ENCODE data around the gene PTCD2. TPM values are rescaled to one million over a fixed set of nuclear protein-coding genes. Genes with fewer than 3 reads are reported as not detected.

The PTCD2 gene
- total RNA-seq, 1 donor from 2014 or later: 6.9 TPM

DNA sequence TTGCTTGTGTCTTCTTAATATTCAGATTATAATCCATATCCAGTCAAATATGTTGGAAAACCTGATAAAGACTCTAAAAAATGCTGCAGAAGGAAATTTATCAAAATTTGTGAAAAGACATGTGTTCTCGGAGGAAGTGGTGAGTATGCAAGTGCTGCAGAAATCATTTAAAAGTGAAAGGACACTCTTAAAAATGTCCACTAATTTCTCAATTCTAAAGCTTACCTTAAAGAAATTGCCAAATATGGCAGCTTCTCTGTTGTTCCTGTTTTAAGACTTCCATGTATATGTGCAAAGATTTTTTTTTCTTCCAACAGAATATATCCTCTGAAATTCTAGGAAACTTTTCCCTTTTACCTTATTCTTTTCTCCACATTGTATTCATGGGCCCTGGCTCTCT lies 32.4 kb downstream of the PTCD2 start:
- TF ChIP-seq POLR2A (IDR thresholded peaks at IDR 0.05) (no peak), POLR2AphosphoS5 (IDR thresholded peaks at IDR 0.05; ENCODE audit: insufficient read depth in 1 of 2, low read depth in 1 of 2) (no peak)
- TF ChIP-seq, protein P1, sequence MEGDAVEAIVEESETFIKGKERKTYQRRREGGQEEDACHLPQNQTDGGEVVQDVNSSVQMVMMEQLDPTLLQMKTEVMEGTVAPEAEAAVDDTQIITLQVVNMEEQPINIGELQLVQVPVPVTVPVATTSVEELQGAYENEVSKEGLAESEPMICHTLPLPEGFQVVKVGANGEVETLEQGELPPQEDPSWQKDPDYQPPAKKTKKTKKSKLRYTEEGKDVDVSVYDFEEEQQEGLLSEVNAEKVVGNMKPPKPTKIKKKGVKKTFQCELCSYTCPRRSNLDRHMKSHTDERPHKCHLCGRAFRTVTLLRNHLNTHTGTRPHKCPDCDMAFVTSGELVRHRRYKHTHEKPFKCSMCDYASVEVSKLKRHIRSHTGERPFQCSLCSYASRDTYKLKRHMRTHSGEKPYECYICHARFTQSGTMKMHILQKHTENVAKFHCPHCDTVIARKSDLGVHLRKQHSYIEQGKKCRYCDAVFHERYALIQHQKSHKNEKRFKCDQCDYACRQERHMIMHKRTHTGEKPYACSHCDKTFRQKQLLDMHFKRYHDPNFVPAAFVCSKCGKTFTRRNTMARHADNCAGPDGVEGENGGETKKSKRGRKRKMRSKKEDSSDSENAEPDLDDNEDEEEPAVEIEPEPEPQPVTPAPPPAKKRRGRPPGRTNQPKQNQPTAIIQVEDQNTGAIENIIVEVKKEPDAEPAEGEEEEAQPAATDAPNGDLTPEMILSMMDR (IDR thresholded peaks at IDR 0.05): no peak
- H3K4me1 ChIP-seq: no peaks in the 10 kb centered on the region
- no peaks in the 10 kb centered on the region for H3K9me3 ChIP-seq
- intact Hi-C loops (cut with DNase I): no loop called here
- H3K27me3 ChIP-seq: no peaks in the 10 kb centered on the region
- no peaks in the 10 kb centered on the region for H3K36me3 ChIP-seq
- DNase-seq (ENCODE audit: extremely low spot score in 2 of 2): no peak
- no peak overlapping the region for H3K27ac ChIP-seq
- H3K4me3 ChIP-seq: no peak overlapping the region

DNA sequence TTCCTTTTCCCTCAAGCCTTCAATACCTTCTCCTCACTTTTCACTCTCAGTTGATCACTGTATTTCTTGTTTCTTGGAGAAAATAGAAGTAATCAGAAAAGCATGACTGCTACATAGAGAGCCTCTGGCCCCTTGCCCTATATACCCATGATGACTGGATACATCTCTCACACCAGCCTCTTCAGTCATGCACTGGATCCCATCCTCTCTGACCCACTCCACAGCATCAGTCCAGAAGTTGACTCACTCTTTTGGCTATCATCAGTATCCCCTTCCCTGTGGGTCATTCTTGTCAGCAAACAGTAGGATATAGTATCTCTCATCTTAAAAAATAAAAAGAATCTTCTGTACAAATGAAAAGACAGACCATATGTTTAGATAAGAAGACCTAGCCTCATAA lies 32.9 kb downstream of the PTCD2 start:
- no peak overlapping the region for H3K4me3 ChIP-seq
- H3K9me3 ChIP-seq: no peaks in the 10 kb centered on the region
- intact Hi-C loops (cut with DNase I): no loop called here
- H3K27ac ChIP-seq: no peak overlapping the region
- DNase-seq (ENCODE audit: extremely low spot score in 2 of 2): no peak
- no peak for TF ChIP-seq POLR2A (IDR thresholded peaks at IDR 0.05)
- TF ChIP-seq POLR2AphosphoS5 (IDR thresholded peaks at IDR 0.05; ENCODE audit: insufficient read depth in 1 of 2, low read depth in 1 of 2): no peak
- TF ChIP-seq, protein P1 (IDR thresholded peaks at IDR 0.05): no peak
- H3K4me1 ChIP-seq: no peaks in the 10 kb centered on the region
- no peaks in the 10 kb centered on the region for H3K27me3 ChIP-seq
- H3K36me3 ChIP-seq: no peaks in the 10 kb centered on the region

DNA sequence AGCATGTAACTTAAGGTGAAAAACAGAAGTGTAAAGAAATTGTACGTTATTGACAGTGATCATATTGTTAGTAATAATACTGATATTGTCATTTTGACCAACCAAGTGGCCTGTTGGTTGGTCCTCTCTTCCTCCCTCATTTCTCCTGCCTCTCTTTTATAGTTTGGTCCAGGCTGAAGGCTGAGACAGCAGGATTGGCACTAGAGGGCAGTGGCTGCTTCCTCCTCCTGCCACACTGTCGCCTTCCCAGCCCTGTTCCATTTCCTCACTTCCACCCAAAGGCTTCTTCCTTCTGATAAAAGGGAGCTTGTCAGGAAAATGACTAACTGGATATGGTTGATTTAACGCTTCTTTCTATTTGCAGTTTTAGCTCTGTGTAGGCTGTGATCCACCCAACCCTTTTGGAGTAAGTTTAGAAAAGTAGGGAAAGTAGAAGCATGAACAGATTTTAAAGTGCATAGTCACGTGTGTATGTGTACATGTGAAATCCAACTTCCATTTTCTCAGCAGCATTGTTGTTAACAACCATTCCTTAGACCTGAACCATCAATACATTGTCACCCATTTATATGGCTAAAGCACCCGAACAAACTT lies 35.6 kb downstream of the PTCD2 start:
- intact Hi-C loops (cut with DNase I): no loop called here
- no peaks in the 10 kb centered on the region for H3K27me3 ChIP-seq
- H3K9me3 ChIP-seq: no peaks in the 10 kb centered on the region
- H3K27ac ChIP-seq: no peak overlapping the region
- H3K4me1 ChIP-seq: no peaks in the 10 kb centered on the region
- TF ChIP-seq, protein P1 (IDR thresholded peaks at IDR 0.05): peak in 1 of 3 experiments; percentile 26
- TF ChIP-seq POLR2A (IDR thresholded peaks at IDR 0.05) (no peak), POLR2AphosphoS5 (IDR thresholded peaks at IDR 0.05; ENCODE audit: insufficient read depth in 1 of 2, low read depth in 1 of 2) (no peak)
- no peak for DNase-seq (ENCODE audit: extremely low spot score in 2 of 2)
- no peak overlapping the region for H3K4me3 ChIP-seq
- peaks cover 0 to 13% of the 10 kb centered on the region in 2 donors for H3K36me3 ChIP-seq

DNA sequence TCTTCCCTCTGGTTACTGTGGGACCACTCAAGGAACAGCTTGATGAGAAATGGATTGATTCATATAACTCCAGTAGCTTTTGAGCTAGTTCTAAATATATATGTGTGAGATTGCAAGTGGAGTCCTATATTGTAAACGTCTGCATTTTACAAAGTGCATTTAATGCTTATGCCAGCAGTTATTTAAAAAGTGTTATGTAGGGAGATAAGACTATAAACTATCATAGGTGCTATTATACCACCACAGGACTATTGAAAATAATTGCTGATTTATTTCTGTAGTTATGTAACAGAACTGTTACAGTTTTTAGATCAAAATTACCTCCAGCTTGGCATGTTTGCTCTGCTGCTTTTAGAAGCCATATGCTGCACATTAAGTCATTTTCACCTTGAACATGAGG lies 36.2 kb downstream of the PTCD2 start:
- TF ChIP-seq POLR2A (IDR thresholded peaks at IDR 0.05) (no peak), POLR2AphosphoS5 (IDR thresholded peaks at IDR 0.05; ENCODE audit: insufficient read depth in 1 of 2, low read depth in 1 of 2) (no peak)
- TF ChIP-seq, protein P1 (IDR thresholded peaks at IDR 0.05): no peak
- intact Hi-C loops (cut with DNase I): no loop called here
- DNase-seq (ENCODE audit: extremely low spot score in 2 of 2): no peak

DNA sequence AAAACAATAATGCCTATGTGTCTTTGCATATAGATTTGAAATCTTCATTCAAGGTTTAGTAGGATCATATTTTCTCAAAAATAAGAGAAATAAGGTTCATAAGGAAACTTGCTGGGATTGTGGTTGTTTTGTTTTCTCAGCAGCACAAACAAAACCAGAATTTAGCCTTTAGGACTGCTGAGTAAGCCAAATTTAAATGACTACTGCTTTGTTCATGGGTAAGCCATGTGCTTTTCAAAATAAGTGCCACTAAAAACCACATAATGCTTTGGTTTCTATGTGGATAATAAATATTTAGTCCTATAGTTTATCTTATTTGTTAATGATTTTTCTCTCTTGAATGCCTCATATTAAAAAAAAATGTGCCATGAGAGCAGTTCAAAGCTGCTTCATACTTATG lies 38.8 kb downstream of the PTCD2 start:
- Histone ChIP-seq H3K36me3 (peaks cover 0 to 17% of the 10 kb centered on the region in 2 donors), H3K4me1 (no peaks in the 10 kb centered on the region)

More for the DNA sequence above, 36.2 kb downstream of the PTCD2 start:
- no peaks in the 10 kb centered on the region for H3K9me3 ChIP-seq
- peaks cover 0 to 17% of the 10 kb centered on the region in 2 donors for H3K36me3 ChIP-seq
- H3K27ac ChIP-seq: no peak overlapping the region
- H3K4me3 ChIP-seq: no peak overlapping the region
- no peaks in the 10 kb centered on the region for H3K4me1 ChIP-seq
- no peaks in the 10 kb centered on the region for H3K27me3 ChIP-seq

More for the DNA sequence above, 38.8 kb downstream of the PTCD2 start:
- H3K4me3 ChIP-seq: no peak overlapping the region
- H3K27ac ChIP-seq: no peak overlapping the region
- intact Hi-C loops (cut with DNase I): no loop called here
- H3K27me3 ChIP-seq: no peaks in the 10 kb centered on the region
- DNase-seq (ENCODE audit: extremely low spot score in 2 of 2): no peak
- no peaks in the 10 kb centered on the region for H3K9me3 ChIP-seq
- TF ChIP-seq POLR2AphosphoS5 (IDR thresholded peaks at IDR 0.05; ENCODE audit: insufficient read depth in 1 of 2, low read depth in 1 of 2): no peak
- no peak for TF ChIP-seq POLR2A (IDR thresholded peaks at IDR 0.05)
- TF ChIP-seq, protein P1 (IDR thresholded peaks at IDR 0.05): no peak
